ENCODE data around the gene HCFC1R1.
"Not testable (repeated sequence)": the region's sequence is repeated elsewhere in the genome, so short reads cannot be mapped to it uniquely, and the experiment has no call there.

Gene HCFC1R1, protein sequence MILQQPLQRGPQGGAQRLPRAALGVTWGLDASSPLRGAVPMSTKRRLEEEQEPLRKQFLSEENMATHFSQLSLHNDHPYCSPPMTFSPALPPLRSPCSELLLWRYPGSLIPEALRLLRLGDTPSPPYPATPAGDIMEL

DNA sequence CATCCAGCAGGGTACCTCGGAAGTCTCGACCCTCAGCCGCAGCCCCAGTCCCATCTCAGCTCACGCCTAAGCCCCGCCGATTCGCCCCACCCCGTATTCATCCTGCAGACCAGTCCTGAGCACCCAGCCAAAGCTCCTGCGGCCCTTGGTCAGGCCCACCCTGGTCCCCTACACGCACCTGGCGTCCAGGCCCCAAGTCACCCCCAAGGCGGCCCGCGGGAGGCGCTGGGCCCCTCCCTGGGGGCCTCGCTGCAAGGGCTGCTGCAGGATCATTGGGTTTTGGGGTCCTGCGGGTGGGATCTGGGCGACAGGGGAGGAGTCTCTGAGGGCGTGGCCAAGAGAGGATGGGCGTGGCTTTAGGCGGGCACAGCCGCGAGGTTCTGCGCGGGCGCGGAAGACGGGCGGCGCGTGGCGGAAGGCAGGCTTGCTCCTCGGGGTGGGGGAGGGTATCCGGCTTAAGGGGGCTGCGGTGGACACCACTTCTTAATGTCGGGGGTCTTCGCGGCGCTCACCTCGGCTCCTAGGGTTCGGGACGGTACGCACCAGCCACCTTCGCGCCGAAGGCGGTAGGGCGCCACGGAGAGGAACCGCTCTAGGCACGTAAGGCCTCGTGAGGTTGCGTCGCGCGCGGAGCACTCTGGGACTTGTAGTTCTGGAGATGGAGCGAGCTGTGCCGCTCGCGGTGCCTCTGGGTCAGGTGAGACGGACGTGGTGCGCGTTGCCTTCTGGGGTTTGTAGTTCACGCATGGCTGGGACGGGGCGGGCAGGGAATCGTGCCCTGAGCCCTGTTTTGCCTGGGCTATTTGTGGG lies at the start of gene HCFC1R1, which contains the start of gene THOC6:
HCFC1R1 (minus strand) TSS at position 274 of the 810 bp plus-strand sequence; CDS start at position 273, 1 bp downstream.
THOC6 (plus strand) TSS at position 367 of the 810 bp plus-strand sequence; CDS start at position 659, 292 bp downstream.
- DNase-seq: peak; percentile 97

DNA sequence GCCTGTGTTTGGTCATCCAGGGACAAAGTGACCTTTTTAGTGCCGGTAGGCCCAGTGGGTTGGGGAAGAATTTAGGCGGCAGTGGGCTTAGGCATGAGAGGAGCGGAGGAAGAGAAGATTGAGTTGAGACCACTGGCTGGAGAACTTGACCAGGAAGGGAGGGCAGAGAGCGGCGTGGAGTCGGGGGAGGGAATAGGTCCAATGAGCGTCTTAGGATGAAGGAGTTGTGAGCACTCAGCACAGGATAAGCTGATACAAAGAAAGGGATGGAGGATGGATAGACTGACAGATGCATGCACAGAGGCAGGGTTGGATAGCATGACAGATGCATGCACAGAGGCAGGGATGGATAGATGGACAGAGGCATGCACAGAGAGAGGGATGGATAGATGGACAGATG lies 49.7 kb upstream of the HCFC1R1 start:
- no peak for DNase-seq

DNA sequence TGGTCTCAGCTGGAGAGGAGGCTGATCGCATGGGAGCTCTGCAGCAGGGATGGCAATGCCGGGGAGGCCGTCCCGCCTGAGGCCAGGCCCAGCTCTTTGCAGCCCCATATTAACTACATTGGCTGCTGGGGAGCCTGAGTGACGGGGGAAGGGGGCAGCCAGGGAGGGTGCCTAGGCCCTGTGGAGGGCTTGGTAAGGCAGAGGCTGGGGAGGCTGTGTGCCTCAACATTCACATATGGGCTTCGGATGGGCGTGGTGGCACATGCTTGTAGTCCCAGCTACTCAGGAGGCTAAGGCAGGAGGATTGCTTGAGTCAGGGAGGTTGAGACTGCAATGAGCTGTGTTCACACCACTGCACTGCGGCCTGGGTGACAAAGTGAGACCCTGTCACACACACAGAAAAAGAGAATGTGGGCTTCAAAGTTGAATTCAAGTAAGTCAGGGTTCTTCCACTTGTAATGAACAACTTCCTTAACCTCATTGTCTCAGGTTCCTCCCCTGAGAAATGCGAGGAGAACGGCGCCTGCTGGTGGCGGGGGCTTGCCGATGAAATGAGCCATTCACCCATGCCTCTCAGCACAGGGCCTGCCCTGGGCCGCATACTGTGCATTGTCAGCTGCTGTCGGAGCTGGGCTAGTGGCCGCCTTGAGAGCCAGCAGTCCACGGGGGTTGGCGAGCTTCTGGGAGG lies 49.0 kb upstream of the HCFC1R1 start:
- DNase-seq: not testable (repeated sequence)

DNA sequence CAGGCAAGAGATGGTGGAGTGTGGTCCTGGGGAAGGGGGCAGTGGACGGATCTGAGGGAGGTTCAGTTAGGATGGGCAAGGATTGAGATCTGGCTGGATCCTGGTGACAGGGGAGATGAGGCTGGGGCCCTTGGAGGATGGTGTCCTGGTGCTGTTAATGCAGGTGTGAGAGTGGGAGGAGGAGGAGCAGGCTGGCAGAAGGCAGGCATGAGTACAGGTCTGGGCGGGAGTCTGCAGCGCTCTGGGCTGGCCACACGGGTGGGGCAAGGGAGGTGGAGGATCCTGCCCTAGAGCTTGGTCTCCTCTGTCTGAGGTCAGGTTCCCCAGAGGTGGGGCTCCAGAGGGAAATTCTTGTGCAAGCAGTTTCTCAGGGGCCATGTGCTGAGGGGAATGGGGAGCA lies 48.4 kb upstream of the HCFC1R1 start:
- not testable (repeated sequence) for DNase-seq

DNA sequence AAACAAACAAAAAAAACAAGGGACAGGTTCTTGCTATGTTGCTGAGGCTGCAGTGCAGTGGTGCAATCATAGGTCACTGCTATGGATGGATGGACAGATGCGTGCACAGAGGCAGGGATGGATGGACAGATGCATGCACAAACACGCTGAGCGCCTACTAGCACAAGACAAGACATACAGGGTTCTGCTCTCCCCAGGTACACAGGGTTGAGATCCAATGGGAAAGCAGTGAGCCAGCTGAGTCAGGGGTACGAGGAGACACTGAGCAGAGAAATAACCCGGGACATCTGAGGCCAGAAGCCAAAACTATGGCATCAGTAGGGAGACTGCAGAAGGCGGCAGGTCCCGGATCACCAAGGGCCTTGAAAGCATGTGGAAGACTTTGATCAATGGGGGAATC lies 47.9 kb upstream of the HCFC1R1 start:
- DNase-seq: no peak

DNA sequence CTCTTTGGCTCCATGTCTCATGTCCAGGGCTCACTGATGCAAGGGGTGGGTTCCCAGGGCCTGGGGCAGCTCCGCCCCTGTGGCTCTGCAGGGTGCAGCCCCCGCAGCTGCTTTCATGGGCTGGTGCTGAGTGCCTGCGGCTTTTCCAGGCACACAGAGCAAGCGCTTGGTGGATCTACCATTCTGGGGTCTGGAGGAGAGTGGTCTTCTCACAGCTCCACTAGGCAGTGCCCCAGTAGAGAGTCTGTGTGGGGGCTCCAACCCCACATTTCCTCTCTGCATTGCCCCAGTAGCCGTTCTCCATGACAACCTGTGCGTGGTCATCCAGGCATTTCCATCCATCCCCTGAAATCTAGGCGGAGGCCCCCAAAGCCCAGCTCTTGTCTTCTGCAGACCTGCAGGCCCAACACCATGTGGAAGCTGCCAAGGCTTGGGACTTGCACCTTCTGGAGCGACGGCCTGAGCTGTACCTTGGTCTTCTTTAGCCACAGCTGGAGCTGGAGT lies 46.9 kb upstream of the HCFC1R1 start:
- no peak for DNase-seq

DNA sequence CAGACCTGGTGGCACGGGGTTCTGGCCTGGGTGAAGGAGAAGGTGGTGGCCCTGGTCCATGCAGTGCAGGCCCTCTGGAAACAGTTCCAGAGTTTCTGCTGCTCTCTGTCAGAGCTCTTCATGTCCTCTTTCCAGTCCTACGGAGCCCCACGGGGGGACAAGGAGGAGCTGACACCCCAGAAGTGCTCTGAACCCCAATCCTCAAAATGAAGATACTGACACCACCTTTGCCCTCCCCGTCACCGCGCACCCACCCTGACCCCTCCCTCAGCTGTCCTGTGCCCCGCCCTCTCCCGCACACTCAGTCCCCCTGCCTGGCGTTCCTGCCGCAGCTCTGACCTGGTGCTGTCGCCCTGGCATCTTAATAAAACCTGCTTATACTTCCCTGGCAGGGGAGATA lies 45.4 kb upstream of the HCFC1R1 start:
- not testable (repeated sequence) for DNase-seq

DNA sequence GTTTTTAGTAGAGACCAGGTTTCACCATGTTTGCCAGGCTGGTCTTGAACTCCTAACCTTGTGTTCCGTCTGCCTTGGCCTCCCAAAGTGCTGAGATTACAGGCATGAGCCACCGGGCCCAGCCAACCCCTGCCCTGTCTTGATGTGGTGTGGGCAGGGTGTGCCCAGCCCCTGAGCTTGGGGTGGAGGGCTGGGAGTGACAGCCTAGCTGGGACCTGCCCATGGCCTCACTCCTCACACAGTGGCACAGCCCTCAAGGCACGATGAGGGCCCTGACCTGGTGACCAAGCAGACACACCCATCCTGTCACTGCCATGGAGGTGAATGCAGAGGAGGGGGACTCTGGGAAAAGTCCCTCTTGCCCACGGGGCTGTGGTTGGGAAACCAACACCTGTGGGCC lies 44.7 kb upstream of the HCFC1R1 start:
- DNase-seq: no peak

DNA sequence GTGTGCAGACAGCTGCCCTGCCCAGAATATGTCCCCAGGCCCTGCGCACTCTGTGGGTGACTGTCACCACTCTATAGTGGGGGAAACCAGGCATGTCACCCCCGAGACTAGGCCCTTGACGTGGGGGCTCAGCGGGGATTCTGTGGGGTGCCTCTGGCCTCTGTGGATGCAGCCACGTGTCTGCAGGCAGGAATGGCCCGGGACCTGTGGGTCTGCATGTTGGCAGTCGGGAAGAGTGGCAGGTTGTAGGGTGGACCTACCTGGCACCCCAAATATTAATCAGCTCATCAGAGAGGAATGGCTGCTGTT lies 42.7 kb upstream of the HCFC1R1 start:
- no peak for DNase-seq

DNA sequence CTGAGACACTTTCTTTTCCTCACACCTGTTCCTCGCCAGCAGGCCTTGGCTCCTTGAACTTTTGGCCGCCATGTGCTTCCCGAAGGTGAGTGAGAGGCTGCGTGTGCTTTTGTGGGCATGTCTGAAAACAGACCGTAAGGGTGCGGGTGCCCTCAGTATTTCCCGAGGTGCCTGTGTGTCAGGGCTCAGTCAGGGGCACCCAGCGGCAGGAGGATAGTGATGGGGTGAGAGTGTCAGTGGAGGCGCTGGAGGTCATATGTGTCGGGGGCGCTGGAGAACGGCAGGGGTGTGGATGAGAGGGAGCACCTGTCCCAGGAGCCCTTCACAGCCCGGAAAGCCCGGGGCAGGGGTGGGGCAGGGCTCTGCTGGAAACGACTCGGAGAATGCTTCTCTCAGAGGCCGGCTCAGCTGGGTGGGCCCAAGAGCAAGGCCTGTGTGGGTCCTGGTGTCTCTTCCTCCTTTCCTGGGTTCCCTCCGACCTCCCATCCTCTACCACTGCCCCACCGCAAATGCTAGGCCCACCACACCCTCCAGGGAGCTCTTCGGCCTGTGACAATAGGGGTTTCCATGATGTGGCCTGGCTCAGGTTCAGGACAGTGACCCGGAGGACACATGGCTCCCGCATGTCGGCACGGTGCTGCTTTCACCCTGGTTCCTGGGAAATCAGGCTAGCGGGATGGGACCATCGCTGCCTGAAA lies 42.1 kb upstream of the HCFC1R1 start:
- DNase-seq: no peak

DNA sequence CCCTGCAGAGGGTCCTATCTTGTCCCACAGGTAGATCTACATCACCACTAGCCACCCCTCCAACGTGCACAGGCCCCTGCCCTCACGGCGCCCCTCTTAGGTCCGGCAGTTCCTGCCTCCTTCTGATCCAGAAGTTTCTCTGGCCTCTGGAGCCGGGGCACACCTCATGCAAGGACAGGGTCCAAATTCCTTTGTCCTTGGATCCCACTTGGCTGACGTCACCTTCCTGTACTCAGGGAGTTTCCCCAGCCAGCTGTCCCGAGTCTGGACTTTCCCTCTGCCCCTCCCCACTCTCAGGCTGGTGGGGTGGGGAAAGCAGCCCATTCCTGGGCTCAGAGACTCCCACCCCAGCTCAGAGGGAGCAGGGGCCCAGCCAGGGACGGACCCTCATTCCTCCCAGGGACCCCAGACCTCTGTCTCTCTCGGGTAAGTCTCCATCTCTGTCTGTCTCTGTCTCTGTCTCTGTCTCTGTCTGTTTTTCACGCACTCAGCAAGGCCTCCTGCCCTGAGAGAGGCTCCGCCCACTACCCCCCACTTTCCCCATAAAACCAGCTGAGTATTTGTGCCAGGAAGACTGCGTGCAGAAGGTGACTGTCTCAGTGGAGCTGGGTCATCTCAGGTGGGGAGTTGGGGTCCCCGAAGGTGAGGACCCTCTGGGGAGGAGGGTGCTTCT lies 41.5 kb upstream of the HCFC1R1 start, which contains the start of gene IL32:
IL32 (plus strand) TSS at position 572 of the 673 bp plus-strand sequence. CDS start 172 bp downstream, outside the sequence.
- peak; percentile 47 for DNase-seq

DNA sequence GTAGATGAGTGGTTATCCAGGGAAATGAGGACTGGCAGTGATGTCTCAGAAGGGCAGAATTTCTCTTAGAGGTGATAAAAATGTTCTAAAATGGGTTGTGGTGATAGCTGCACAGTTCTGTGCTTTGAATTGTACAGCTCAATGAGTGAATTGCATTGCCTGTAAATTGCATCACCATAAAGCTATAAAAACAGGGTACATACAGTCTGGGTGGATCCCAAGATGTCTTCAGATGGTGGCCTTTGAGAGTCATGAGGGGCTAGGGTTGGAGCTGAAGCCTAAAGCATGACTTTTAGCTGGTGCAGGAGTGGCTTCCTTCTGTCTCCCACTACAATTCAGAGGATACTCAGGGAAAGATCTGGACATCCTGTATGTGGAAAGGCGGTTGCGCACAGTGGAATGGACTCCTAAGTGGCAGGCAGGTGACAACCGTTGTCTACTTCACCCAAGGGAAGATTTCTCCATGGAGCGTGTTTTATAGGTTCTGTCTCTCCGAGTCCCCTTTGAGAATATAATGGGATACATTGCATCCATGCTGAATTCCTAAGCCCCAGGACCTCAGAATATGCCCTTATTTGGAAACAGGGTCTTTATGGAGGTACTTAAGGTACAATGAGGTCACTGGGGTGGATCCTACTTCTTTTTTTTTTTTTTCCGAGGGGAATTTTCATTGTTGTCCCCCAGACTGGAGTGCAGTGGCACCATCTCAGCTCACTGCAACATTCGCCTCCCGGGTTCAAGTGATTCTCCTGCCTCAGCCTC lies 40.1 kb upstream of the HCFC1R1 start:
- no peak for DNase-seq

DNA sequence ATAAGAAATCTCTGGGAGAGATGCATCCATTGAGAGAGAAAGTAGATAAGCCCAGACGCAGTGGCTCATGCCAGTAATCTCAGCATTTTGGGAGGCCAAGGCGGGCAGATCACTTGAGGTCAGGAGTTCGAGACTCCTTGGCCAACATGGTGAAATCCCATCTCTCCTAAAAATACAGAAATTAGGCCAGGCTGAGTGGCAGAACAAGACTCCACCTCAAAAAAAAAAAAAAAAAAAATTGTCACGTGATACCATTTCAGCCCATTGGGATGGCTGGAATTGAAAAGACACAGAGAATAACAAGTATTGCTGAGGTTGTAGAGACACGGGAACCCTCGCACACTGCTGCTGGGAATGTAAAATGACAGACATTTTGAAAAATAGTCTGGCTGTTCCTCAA lies 38.8 kb upstream of the HCFC1R1 start:
- DNase-seq: no peak

DNA sequence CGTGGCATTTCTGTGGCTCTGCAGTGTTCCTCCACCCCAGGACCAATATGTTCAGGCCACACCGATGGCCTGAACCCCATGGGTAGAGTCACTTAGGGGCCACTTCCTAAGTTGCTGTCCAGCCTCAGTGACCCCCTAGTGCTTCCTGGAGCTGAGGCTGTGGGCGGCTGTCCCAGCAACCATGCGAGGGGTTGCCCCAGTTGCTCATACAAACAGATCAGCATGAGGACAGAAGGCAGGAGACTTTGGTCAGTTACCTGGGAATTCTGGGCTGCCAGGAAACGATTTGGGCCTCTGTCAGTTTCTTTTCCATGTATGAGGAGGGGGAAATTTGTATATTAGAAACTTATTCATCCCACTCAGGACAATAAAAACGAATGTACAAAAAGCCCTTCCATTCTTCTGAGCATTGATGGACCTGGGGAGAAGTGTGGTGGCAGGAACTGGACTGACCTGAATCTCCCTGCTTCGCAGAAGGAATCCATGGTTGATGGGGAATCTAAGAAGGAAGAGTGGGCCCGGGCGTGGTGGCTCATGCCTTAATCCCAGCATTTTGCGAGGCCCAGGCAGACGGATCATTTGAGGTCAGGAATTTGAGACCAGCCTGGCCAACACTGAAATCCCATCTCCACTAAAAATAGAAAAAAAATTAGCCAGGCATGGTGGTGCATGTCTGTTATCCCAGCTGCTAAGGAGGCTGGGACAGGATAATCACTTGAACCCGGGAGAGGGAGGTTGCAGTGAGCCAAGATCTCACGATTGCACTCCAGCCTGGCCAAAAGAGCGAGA lies 36.8 kb upstream of the HCFC1R1 start:
- DNase-seq: no peak

DNA sequence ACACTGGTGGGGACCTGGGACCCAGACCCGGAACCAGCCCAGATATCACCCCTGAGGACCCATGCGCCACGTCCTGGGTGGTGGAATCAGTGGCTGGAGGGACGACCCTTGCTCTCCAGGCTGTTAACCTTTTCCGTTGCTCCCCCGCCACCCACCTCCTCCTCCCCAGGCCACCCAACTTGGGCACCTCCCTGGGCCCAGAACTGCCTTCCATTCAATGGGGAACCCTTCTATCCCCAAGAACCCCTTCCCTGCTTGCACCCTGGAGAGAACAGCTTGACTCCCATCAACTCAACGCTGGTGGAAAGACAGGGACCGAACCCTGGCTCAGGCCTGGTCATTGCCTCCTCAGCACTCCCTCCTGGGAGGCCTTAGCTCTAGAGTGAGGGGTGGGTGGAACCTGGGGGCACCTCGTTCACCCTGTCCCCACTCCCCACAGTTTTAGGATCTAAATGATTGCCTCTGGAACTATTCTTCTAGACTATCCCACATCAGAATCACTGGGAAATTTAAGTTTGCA lies 36.0 kb upstream of the HCFC1R1 start:
- no peak for DNase-seq

DNA sequence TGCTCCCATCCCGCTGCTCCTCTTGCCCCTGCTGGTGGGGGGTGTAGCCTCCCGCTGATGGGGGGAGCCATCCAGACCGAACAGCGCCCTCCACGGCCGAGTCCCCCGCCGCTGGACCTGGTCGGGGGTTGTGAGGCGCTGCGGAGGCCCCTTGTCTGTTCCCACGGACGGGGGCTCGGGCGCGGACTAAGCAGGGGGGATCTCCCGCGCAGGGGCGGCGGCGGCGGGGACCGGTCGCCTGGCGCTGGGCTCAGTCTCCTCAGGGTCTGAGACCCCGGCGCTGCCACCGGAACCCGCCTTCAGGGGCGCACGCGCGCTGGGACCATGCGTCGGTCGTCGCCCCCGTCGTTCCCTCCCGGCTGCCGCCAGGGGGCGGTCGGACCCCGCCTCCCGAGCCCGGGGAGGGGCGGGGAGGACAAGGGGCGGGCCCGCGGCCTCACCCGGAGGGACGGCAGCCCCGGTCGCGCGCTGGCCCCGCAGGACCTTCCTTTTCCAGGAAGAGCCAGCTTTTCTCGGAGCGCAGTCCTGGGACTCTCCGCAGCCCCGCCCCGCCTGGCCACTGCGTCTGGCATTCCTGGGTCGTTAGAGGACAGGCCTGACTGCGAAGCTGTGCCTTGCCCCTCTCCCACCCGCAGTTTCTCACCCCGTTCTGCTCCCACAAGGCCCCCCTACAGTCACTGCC lies 35.4 kb upstream of the HCFC1R1 start:
- DNase-seq: peak; percentile 97

DNA sequence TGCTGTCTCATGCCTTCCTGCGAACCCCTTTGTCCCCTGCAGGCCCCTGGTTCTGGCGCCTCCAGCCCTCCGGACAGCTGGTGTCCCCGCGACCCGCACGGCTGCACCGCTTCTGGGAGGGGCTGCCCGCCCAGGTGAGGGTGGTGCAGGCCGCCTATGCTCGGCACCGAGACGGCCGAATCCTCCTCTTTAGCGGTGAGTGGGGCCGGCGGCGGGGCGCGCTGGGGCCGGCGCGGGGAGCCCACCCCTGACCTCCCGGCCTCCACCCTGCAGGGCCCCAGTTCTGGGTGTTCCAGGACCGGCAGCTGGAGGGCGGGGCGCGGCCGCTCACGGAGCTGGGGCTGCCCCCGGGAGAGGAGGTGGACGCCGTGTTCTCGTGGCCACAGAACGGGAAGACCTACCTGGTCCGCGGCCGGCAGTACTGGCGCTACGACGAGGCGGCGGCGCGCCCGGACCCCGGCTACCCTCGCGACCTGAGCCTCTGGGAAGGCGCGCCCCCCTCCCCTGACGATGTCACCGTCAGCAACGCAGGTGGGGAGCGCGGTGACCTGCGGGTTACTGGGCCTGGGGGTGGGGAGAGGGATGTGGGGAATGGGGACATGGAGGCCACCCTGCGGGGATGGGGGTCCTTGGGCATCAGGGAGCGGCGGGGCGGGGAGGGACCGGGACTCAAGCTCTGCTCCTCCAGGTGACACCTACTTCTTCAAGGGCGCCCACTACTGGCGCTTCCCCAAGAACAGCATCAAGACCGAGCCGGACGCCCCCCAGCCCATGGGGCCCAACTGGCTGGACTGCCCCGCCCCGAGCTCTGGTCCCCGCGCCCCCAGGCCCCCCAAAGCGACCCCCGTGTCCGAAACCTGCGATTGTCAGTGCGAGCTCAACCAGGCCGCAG lies 34.6 kb upstream of the HCFC1R1 start:
- DNase-seq: no peak

DNA sequence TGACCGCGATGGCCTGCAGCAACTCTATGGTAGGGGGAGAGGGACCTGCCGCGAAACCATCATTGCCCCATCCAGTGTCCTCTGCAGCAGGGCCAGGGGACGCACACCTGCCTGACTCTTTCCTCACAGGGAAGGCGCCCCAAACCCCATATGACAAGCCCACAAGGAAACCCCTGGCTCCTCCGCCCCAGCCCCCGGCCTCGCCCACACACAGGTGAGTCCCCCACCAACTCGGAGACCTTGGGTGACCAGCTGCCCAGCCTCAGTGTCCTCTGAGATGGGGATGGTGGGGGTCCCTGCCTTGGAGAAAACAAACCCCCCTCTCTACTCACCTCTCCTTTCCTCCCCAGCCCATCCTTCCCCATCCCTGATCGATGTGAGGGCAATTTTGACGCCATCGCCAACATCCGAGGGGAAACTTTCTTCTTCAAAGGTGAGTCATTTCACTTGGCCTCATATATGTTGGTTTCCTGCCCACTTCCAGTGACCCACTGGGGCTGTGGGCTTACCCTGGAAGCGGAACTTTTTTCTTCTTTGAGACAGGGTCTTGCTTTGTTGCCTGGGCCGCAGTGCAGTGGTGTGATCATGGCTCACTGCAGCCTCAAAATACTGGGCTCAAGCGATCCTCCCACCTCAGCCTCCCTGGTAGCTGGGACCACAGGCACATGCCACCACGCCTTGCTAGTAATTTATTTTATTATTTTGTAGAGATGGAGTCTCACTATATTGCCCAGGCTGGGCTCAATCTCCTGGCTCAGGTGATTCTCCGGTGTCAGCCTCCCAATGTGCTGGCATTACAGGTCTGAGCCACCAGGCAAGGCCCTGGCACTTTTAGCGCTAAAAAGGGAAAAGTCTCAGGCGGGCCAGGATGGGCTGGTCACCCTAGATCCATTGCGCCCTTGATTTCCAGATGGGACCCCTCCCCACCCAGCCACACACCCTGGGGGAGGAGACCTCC lies 33.7 kb upstream of the HCFC1R1 start:
- DNase-seq: no peak

Measured in suppressor macrophage treated with lipopolysaccharide for 4 hours (primary cell).